ENCODE data around the gene CNGA2.
"Not testable (repeated sequence)": the region's sequence is repeated elsewhere in the genome, so short reads cannot be mapped to it uniquely, and the experiment has no call there.

Gene CNGA2

DNA sequence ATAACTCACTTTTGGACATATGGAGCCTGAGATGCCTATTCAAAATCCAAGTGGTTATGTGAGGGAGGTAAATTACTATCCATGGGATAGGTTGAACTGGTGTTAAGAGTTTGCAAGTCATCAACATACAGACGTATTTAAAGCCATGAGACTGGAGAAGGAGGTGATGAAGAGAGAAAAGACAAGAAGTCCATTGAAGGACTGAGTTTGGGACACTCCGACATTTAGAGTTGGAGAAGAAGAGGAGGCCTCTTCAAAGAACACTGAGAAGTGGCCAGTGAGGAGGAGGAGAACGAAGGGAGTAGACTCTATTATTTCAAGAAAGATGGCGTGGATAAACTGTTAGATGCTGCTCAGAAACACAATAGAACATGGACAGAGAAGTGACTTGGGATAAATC, at the start of gene CNGA2:
Gene CNGA2, plus strand, starts transcription at position 301 of the 400 bp plus-strand sequence. CDS start 3,738 bp downstream, outside the sequence.
- ATAC-seq (no peak), DNase-seq (no peak)

DNA sequence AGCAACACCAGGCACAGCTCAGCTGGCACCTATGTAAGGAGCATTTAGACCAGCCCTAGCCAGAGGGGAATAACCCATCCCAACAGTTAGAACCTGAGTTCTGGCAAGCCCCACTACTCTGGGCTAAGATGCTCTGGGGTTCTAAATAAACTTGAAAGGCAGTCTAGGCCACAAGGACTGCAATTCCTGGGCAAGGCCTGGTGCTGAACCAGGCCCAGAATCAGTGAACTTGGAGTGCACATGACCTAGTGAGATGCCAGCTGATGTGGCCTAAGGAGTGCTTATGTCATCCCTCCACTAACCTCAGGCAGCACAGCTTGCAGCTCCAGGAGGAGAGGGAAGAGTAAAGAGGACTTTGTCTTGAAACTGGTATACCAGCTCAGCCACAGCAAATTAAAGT, 46.9 kb upstream of the CNGA2 start:
- no peak for ATAC-seq

DNA sequence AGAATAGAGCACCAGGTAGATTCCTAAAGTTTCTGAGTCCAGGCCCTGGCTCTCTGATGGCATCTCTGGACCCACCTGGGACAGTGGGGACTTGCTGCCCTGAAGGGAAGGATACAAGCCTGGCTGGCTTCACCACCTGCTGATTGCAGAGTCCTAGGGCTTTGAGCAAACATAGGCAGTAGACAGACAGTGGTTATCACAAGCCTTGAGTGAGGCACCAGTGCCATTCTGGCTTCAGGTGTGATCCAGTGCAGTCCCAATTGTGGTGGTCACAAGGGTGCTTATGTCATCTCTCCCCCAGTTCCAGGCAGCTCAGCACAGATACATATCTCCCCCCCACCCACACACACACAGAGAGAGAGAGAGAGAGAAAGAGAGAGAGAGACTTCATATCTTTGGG, 45.9 kb upstream of the CNGA2 start:
- no peak for ATAC-seq

More for the DNA sequence above, 46.9 kb upstream of the CNGA2 start:
- DNase-seq, result no peak

DNA sequence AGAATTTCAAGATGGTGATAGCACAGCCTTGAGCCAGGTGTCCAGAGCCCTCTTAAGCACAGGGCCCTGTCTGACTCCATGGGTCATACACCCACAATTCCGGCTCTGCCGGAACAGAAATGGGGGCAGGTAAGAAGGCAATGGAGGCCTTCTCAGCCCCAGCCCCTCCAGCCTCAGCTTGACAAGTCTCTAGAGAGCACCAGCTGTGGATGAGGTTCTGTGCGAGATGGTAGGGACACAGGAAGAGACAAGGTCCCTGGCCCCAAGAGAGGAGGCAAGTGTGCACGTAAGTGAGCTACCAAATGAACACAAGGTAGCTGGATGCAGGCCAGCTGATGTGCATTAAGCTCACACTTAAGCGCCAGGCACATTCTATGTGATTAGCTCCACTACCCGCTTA, 41.7 kb upstream of the CNGA2 start:
- no peak for DNase-seq

More for the DNA sequence above, 45.9 kb upstream of the CNGA2 start:
- DNase-seq, result no peak

DNA sequence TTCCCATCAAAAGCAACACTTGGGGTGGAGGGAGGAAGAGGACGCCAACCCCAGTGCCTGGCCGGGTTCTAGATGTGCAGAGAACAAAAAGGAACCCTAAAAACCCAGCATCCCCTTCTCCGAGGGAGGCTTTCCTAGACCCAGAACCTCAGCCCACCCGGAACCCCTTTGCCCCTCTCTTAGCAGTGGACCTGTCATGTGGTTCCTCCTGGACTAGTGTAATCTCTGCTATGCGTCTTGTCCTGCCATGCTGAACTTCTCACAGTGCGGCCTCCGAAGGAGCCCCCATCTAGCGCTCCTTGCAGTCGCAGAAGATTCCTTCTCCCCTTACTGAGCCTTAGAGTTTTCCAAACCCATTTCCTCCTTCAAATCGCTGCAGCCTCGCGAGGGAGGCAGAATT, 40.4 kb upstream of the CNGA2 start:
- ATAC-seq (no peak), DNase-seq (no peak)

More for the DNA sequence above, 41.7 kb upstream of the CNGA2 start:
- ATAC-seq, result no peak

DNA sequence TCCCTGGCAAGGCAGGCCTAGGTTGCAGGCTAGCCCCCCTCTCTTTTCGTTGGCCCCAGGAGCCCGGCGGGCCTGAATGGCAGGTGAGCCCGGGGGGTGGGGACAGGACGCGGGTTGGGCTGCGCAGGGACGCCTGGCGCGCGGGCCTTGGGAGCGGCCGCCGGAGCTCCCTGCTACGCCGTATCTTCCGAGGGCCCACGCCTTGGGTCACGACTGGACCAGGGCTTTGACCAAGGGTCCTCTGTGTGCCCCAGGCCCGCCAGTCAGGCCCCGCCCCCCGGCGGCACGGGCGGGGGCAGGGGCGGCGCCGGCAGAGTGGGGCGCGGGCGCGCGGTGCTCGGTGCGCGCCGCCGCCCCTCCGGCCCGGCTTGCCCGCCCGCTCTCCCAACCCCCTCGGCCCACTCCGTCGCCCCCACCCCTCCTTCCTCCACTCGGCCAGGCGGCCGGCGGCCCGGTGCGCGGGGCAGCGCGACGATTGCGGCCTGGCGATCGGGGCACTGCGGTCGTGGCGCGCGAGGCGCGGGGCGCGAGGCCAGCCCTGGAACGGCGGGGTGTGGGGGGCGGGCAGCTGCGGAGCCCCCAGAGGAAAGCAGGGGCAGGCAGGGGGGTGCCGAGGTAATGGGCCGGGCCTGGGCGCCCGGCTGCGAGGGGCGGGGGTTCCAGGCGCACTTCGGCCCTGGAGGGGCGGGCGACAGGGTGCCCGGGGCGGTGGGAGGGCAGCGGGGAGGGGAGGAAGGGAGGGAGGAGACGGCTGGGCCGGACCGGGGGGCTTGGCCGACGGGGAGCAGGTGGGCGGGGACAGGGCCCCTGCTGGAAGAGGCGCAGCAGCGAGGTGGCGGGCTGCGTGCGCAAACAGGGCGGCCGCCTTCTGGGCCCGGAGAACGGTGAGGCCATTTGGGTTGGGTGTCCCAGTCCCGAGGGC, 39.6 kb upstream of the CNGA2 start, which contains the start of gene PRRG3:
Gene PRRG3, plus strand, starts transcription at position 798 of the 922 bp plus-strand sequence. CDS start 3,357 bp downstream, outside the sequence.
- DNase-seq (no peak), ATAC-seq (no peak)

DNA sequence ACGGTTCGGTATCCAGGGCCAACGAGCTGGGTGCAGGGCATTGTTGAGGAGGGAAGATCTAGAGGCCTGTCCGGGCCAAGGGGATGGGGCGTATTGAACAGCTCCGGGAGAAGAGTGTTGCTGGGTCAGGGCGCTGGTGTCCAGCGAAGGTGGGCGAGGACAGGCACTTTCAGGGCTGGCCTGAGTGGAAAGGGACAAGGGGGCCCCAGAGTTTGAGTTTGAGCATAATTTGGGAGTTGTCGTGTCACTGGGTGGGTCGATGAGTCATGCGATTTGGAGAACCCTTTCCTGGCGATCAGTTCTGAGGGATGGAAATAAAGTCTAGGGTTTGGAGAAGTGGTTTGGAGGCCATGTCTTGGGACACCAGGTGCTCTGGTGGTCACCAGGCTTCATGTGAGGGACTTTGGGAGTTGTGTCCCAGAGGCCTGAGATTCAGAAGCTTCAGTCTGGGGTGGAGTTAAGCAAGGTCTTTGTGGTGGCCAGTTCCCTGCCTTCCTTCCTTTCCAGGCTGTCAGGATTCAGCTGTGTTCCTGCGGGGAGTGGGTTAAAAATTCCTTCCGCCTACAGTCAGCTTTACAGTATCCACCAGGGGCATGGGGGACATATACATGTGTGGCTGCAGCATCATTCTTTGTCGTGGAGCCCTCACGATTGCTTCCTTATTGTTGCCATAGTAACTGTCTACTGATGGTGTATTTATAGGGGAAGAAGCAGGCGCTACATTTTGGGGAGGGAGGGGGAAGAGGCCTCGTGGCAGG, 38.8 kb upstream of the CNGA2 start:
- ATAC-seq (no peak), DNase-seq (no peak)

DNA sequence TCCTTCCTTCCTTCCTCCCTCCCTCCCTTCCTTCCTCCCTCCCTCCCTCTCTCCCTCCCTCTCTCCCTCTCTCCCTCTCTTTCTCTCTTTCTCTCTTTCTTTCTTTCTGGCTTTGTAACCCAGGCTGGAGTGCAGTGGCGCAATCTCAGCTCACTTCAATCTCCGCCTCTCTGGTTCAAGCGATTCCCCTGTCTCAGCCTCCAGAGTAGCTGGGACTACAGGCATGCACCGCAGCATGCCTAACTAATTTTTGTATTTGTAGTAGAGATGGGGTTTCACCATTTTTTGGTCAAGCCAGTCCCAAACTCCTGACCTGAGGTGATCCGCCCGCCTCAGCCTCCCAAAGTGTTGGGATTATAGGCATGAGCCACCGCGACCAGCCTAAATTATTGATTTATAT, 37.5 kb upstream of the CNGA2 start:
- ATAC-seq, DNase-seq: not testable (repeated sequence)

DNA sequence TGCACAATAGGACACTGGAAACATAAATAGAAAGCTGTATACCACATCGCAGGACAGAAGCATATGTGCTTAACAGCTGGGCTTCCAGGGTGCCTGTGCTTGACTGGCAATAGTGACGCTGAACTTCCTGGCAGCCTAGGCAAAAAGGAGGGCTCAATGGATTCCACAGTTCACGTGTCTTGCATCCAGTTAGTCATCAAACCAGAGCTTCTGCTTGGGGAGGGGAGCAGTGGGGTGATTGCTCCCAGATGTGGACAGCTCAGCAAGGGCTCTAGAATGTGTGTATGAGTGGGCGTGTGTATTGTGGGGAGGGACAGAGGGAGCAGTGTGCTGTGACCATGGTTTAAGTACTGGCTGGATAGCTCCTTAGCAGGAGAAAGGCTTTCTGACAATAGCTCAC, 37.0 kb upstream of the CNGA2 start:
- DNase-seq (no peak), ATAC-seq (no peak)

DNA sequence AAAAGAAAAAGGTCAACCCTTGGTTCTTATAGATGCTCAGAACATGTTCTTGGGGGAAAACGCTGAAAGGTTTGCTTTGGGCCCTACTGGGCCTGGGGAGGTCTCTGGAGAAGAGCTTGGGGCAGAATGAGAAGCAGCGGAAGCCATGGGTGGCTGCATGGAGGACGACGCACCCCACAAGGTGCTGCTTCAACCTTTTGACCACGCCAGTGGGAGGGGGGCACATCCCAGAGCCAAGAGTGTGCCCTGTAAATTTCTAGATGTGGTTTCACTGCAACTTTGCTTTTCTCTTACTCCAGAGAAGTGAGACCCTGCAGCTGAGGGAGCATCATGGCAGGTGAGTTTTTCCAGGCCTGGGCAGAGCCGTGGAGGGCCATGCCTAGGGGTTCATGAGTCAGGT, 36.1 kb upstream of the CNGA2 start:
- no peak for ATAC-seq
- no peak for DNase-seq

DNA sequence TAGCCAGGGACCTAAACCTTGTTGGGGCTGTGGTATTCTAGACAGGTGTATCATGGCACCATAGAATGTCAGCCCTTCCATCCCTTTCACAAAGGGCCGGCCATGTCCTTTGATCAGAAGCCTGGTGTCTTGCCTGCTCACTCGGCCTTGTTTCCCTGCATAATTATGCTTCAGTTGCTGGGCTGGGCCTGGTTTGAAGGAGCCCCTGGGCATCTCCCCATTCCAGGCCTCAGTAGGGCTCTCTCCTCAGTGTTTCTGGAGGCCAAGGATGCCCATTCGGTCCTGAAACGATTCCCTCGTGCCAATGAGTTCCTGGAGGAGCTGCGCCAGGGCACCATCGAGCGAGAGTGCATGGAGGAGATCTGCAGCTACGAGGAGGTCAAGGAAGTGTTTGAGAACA, 34.8 kb upstream of the CNGA2 start:
- DNase-seq (no peak), ATAC-seq (no peak)

DNA sequence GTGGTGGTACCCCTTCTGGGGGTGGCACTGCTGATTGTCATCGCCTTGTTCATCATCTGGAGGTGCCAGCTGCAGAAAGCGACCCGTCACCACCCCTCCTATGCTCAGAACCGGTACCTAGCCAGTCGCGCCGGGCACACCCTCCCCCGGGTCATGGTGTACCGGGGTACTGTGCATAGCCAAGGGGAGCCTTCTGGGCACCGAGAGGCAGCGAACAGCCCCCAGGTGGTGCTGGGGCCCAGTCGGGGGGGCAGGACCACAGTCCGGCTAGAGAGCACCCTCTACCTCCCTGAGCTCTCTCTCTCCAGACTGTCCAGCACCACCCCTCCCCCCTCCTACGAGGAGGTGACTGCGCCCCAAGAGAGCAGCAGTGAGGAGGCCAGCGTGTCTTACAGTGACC, 34.0 kb upstream of the CNGA2 start:
- ATAC-seq, result no peak
- DNase-seq, result no peak

DNA sequence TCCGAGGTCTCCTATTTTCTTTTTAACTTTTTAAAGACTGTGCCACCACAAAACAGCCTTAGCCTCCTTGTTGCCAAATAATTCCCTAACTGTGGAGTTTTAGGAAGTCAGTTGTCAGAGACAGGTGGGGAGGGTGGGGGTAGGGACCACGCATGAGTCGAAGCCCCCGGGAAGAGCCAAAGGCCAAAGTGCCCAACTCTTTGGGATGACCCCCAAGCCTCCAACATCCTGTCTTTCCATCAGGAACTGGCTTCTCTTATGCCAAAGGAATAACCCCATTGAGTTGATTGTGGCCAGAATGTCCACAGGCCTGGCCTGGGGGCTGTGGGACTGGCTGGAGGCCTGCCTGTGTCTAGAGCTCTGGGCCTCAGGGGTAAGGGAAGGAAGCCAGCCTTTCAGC, 33.5 kb upstream of the CNGA2 start:
- no peak for DNase-seq
- ATAC-seq, result no peak

DNA sequence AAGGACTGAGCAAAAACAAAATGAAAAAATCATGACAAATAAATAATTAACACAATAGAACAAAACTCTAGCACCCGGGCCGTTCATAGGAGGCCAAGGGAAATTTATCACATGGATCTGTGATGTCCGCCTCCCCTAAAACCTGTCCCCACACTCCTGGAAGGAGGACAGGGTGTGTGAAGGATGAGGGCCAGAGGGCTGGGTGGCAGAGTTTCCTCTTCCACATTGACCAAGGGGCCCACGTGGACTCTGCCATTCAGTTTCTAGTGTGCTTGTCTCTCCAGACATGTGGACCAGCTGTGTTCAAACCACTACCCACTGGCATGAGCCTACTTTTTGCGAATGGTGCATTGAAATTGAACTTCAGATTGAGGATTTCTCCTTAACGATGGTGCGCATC, 33.0 kb upstream of the CNGA2 start:
- ATAC-seq, result no peak
- DNase-seq, result no peak

DNA sequence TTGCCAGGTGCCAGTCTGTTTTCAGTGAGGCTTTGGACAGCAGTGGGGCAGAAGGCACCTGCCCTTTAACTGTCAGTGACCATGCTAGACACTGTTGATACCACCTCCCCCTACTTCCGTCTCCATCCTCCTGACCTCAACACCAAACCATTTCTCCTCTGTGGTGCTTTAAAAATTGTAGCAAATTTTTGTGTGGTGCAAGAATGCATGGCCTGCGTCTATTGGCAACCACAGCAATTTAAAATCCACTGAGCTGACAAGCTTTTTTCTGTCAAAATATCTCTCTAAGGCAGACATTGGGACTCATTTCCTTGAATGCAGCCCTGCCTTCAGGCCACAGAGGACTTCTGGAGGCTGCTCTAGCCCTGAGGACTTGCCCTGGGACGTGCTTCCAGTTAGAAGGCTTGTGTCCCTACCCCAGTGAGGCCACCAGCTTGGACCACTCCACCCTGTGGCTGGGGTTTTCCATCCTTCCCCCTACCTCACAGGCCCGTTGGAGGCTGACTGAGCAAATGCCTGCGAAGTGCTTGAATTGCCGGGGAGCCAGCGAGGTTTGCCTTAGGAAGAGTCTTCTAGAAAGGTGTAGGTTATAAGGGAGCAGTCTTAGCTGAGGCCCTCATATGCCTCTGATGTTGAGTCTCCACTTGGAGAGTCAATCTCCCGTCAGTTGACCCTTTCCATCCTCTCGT, 32.4 kb upstream of the CNGA2 start:
- ATAC-seq, result no peak
- DNase-seq, result no peak

DNA sequence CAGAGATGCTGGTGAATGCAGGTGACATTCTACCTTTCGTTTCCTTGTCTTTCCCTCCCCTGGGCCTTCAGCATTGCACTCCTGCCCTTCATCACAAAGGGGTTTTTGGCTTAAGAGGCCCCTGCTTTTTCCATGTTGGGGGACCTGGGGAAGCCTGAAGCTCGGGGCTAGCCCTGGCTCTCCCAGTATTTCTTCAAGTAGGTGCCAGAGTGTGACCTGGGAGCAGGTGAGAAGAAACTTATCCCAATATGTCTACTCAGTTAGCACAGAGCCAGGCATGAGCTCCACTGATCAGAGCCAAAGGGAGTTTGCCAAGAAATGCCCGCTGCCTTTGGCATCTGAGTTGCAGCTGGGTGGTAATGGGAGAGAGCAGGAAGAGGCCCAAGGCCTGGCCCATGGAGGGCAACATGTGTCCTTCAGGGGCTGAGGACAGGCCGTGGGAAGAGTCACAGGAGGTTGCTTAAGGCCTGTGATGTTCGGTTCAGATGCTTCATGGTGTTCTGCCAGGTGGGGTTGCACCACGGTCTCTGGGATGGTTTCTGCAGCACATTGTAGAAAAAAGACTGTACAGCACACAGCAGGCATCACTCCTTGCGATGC, 31.7 kb upstream of the CNGA2 start:
- ATAC-seq (no peak), DNase-seq (no peak)

DNA sequence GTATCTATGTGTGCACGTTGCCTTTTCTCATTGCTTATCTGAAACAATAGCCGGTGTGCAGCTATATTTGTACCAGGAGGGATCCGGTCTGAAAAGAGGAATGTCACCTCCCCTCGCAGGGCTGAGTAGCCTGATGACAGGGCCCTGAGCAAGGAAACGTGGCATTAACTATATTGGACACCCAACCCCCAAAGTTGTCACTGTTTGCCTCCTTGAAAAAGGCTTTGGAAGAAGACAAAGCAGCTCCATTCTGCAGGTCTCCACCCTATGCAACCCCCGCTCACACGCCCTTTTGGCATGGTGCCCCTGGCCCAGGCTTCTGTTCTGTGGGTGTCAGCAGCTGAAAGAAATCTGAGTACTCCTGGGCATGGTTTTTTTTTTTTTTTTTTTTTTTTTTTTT, 31.1 kb upstream of the CNGA2 start:
- ATAC-seq (no peak), DNase-seq (no peak)

DNA sequence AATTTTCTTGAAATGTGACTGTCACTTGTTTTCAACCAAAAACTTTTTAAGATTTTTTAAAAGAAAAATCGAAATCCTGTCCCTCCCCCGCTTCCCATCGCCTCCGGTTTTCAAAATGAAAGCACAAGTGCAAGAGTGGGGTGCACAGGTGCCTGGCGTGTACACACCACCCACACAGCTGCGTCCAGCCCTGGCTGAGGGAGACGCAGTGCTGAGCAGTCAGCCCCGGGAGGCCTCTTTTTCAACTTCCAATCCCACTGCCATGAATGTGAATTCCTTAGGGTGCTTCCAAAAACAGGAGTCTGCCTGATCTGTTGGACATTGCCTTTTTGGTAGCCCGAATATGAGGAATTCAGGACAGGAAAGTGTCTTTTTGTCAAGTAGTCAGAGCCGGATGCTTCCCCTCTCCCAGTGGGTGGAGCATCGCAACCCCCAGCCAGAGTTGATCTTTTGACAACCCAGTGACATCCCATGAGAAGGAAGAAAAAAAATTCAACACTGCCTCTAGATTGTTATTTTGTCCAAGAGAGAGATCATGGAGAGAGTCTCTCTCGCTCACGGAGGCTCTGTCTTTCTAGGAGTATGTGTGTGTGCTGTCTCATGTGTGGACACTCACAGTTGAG, 30.4 kb upstream of the CNGA2 start:
- DNase-seq, result no peak
- no peak for ATAC-seq

DNA sequence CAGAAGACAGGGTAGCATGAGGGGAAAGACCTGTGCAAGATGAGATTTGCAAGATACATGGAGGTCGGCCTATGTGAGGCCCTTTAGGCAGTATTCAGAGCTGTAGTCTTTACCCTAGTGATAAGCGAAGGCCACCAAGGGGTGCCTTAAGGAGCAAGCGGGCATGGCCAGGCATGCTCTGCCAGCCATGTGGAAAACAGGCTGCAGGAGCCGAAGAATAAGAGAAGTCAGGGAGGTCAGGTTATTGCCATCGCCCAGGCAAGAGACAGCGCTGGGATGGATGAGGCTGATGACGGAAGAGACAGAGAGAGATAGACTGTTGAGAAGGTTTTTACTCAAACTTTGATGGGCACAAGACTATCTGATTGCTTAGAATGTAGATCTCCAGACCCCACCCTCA, 25.7 kb upstream of the CNGA2 start:
- DNase-seq (no peak), ATAC-seq (no peak)

DNA sequence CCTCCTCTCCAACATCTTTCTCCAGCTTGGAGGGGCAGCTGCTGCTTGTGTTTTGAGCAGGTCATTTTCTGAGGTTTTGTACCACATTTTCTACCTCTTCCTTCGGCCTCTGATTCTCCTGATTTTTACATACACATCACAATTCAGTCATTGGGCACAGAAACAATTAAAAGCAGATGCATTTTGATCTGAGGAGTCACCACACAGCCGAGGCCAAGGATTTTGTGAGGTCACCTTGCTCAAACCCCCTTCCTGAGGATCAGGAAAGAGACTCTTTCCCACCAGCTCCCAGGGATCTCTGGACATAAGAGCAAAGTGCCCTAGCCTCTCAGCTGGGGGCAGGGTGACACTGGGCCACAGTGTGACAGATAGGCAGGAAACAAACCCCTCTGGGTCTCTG, 24.1 kb upstream of the CNGA2 start:
- DNase-seq, result no peak
- ATAC-seq, result no peak

DNA sequence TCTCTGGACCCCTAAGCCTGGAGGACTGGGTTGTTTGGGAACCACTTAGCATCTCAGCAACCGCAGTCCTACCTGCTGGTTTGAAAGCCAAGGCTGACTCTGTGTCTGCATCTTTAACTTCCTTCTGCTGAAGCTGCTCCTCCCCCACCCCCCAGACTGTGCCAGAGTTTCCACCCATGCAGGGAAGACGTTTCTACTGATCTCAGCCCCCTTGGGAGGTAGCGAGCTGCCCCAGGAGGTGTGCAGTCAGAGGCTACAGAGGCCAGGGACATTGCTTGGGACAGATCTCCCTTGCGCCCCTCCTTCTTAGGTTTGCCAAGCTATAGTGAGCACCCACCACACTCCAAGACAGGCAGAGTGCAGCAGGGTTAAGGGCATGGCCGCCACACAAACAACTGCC, 23.4 kb upstream of the CNGA2 start:
- ATAC-seq (no peak), DNase-seq (no peak)

DNA sequence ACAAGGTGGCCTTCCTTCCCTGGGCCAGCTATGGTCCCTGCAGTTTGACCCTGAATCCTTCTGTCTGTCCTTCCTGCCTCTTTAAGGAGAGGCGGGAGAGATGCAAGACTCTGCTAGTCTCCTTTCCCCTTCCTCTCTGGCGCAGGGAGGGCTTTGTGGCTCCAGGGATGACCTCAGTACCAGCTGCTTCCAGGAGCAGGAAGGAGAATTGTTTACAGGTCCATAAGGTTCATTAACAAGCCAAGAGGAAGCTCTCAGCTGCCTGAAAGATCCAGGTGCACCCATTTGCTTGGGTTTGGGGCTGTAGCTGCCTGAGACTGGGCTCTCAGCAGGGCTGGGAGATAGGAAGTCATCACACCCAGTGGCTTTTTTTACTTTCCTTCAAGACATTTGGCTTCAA, 22.8 kb upstream of the CNGA2 start:
- ATAC-seq (no peak), DNase-seq (no peak)

Measured in stimulated activated naive CD8-positive, alpha-beta T cell treated with anti-CD3 and anti-CD28 coated beads, Interleukin-15, Interleukin-2, amounts not matched to agents 100 U/mL and 50 U/mL, for 24 hours (primary cell).